HG03280 (cell line): ENCODE data around the gene GARIN5A.
A peak's percentile ranks its signal among the peaks of the same experiment; 100 is the strongest.
"Not testable (repeated sequence)": the region's sequence is repeated elsewhere in the genome, so short reads cannot be mapped to it uniquely, and the experiment has no call there.

Source experiments
- ATAC-seq: cut with Tn5 transposase; IDR thresholded peaks from one replicate; pipeline ENCODE4 v1.9.1; 2021; ENCODE audit warnings: mild to moderate bottlenecking, moderate library complexity; ENCODE audit not compliant: unreplicated experiment

Gene GARIN5A

GRCh38 chr19:50489461-50490011 lies 12.9 kb upstream of the GARIN5A start:
- ATAC-seq, result no peak

GRCh38 chr19:50488389-50489194 lies 11.9 kb upstream of the GARIN5A start:
- no peak for ATAC-seq

- no peak for ATAC-seq
Measured at GRCh38 chr19:50486823-50487515, 10.3 kb upstream of the GARIN5A start.

- no peak for ATAC-seq
Measured at GRCh38 chr19:50485284-50485955, 8.8 kb upstream of the GARIN5A start.

- ATAC-seq, result no peak
Measured at GRCh38 chr19:50482916-50483315, 6.3 kb upstream of the GARIN5A start.

GRCh38 chr19:50482271-50482855 lies 5.7 kb upstream of the GARIN5A start:
- no peak for ATAC-seq

- ATAC-seq, result no peak
Measured at GRCh38 chr19:50481351-50482149, 4.9 kb upstream of the GARIN5A start.

- ATAC-seq, result no peak
Measured at GRCh38 chr19:50480281-50481111, 3.8 kb upstream of the GARIN5A start.

GRCh38 chr19:50479761-50480251 lies 3.2 kb upstream of the GARIN5A start:
- ATAC-seq, result no peak

GRCh38 chr19:50478901-50479715 lies 2.5 kb upstream of the GARIN5A start:
- no peak for ATAC-seq

GRCh38 chr19:50477751-50478515 lies 1.3 kb upstream of the GARIN5A start:
- ATAC-seq, result no peak

- no peak for ATAC-seq
Measured at GRCh38 chr19:50476907-50477238, 225 bp upstream of the GARIN5A start.

GRCh38 chr19:50475736-50476223 lies 868 bp downstream of the GARIN5A start:
- ATAC-seq, result peak; percentile 10

- no peak for ATAC-seq
Measured at GRCh38 chr19:50475101-50475568, 1.5 kb downstream of the GARIN5A start.

- not testable (repeated sequence) for ATAC-seq
Measured at GRCh38 chr19:50473336-50473735, 3.3 kb downstream of the GARIN5A start.

GRCh38 chr19:50468818-50469217 lies 7.8 kb downstream of the GARIN5A start:
- ATAC-seq, result no peak

GRCh38 chr19:50467566-50467965 lies 9.1 kb downstream of the GARIN5A start:
- ATAC-seq, result no peak

GRCh38 chr19:50466706-50467039 lies 10.0 kb downstream of the GARIN5A start:
- ATAC-seq, result no peak
